SH-SY5Y (cell line): ENCODE results near the gene IMMP2L.

Source experiments
- GATA2 ChIP-seq: IDR thresholded peaks from 2 replicates; pipeline ENCODE4 v1.6.1; 2011; ENCODE audit warnings: mild to moderate bottlenecking, low read depth, low read length
- GATA3 ChIP-seq: IDR thresholded peaks from 2 replicates; pipeline ENCODE4 v1.6.1; 2011; ENCODE audit warnings: low read depth, mild to moderate bottlenecking, low read length, moderate library complexity

GRCh38 chr7:111508387-111508786 lies 53.9 kb downstream of the IMMP2L start:
- TF ChIP-seq GATA2 (no peak), GATA3 (no peak)
